B cell (primary cell): ENCODE results near the gene XRCC1. TPM values are rescaled to one million over a fixed set of nuclear protein-coding genes. Genes with fewer than 3 reads are reported as not detected.

Experiments used
- ATAC-seq: fragments of 200-7000 bp; cut with Tn5 transposase; one replicate; pipeline ENCODE4 v1.10.0; 2021; ENCODE audit warnings: low read depth, mild to moderate bottlenecking, moderate number of reproducible peaks, moderate library complexity
- CTCF ChIA-PET: fragments of 350-600 bp; sonication (Branson Sonifier 250); formaldehyde crosslinking; loops from one replicate; lab custom pipeline; 2021; ENCODE audit warnings: antibody characterized with exemption, inconsistent platforms; lab: Charles Lee
- POLR2A ChIA-PET: fragments of 350-600 bp; sonication (Branson Sonifier 250); formaldehyde crosslinking; loops from one replicate; lab custom pipeline; 2021; ENCODE audit warnings: antibody characterized with exemption; lab: Charles Lee
- DNase-seq: peaks from one replicate; pipeline ENCODE4 v3.0.0; 2013
- H2AFZ ChIP-seq: 2 replicates; pipeline ENCODE4 v1.6.1; 2012; ENCODE audit warnings: mild to moderate bottlenecking, low read depth, low read length; ENCODE audit not compliant: insufficient read depth, poor library complexity, severe bottlenecking
- H3K27ac ChIP-seq, 2 donors: 1 replicate in 1 of 2; 2 replicates in 1 of 2; pipeline ENCODE4 v1.5.1; 2012 to 2013; ENCODE audit warnings: low read length in 2 of 2, mild to moderate bottlenecking in 2 of 2, moderate library complexity in 1 of 2
- H3K27me3 ChIP-seq, 4 experiments: fragments of 200-600 bp in 1 of 4; sonication (generic) in 1 of 4; replicated peaks in 1 of 4; 1 replicate in 2 of 4; 2 replicates in 2 of 4; pipeline versions ENCODE4 v1.6.1 to v1.7.0; 2013 to 2016; ENCODE audit warnings: low read length in 3 of 4, mild to moderate bottlenecking in 2 of 4, mixed read lengths in 1 of 4, moderate library complexity in 1 of 4; ENCODE audit not compliant: insufficient read depth in 4 of 4, control insufficient read depth in 3 of 4; ENCODE audit errors: control extremely low read depth in 1 of 4
- H3K36me3 ChIP-seq, 2 experiments: replicated peaks in 1 of 2; 1 replicate in 1 of 2; 2 replicates in 1 of 2; pipeline versions ENCODE4 v1.6.1 to v1.7.1; 2013; ENCODE audit warnings: low read length in 1 of 2; ENCODE audit not compliant: insufficient read depth in 2 of 2, control insufficient read depth in 1 of 2; ENCODE audit errors: control extremely low read depth in 1 of 2, extremely low read depth in 1 of 2
- H3K4me1 ChIP-seq, 2 donors: fragments of 200-600 bp in 1 of 2; sonication (generic) in 1 of 2; 1 replicate in 1 of 2; 2 replicates in 1 of 2; pipeline versions ENCODE4 v1.5.1 to v1.6.1; 2013 to 2017; ENCODE audit warnings: low read length in 2 of 2; ENCODE audit not compliant: control insufficient read depth in 2 of 2, insufficient read depth in 2 of 2
- H3K4me2 ChIP-seq: replicated peaks from 2 replicates; pipeline ENCODE3; 2012; ENCODE audit warnings: mild to moderate bottlenecking, low read depth, low read length; ENCODE audit not compliant: poor library complexity, severe bottlenecking
- H3K4me3 ChIP-seq, 5 experiments: fragments of 200-600 bp in 1 of 5; sonication (generic) in 1 of 5; 1 replicate in 3 of 5; 2 replicates in 2 of 5; pipeline versions ENCODE4 v1.5.1 to v1.7.0; 2011 to 2016; ENCODE audit warnings: low read length in 4 of 5, mild to moderate bottlenecking in 4 of 5, low read depth in 2 of 5, control low read depth in 1 of 5, moderate library complexity in 1 of 5; ENCODE audit not compliant: insufficient read depth in 1 of 5; ENCODE audit errors: control extremely low read depth in 1 of 5, extremely low read depth in 1 of 5
- H3K79me2 ChIP-seq: fragments of 200-600 bp; sonication (generic); one replicate; pipeline ENCODE4 v1.6.0; 2016; ENCODE audit warnings: low read length; ENCODE audit not compliant: control insufficient read depth, insufficient read depth
- H3K9ac ChIP-seq: fragments of 200-600 bp; sonication (generic); 2 replicates; pipeline ENCODE4 v1.6.1; 2017; ENCODE audit warnings: mild to moderate bottlenecking, low read length, moderate library complexity
- H3K9me3 ChIP-seq, 3 donors: one replicate each; pipeline versions ENCODE4 v1.6.1 to v1.7.1; 2013; ENCODE audit warnings: low read length in 2 of 3; ENCODE audit not compliant: control insufficient read depth in 2 of 3, insufficient read depth in 1 of 3; ENCODE audit errors: control extremely low read depth in 1 of 3
- H4K20me1 ChIP-seq: 2 replicates; pipeline ENCODE4 v1.6.0; 2012; ENCODE audit warnings: mild to moderate bottlenecking, low read length; ENCODE audit not compliant: insufficient read depth, control insufficient read depth, poor library complexity, severe bottlenecking
- H3K27ac Mint-ChIP-seq: one replicate; pipeline ENCODE4 v1.8.0; 2021; ENCODE audit warnings: mixed read lengths
- H3K27me3 Mint-ChIP-seq: one replicate; pipeline ENCODE4 v1.8.0; 2021; ENCODE audit warnings: mixed read lengths
- H3K4me1 Mint-ChIP-seq: one replicate; pipeline ENCODE4 v1.8.0; 2021; ENCODE audit warnings: mixed read lengths
- H3K4me3 Mint-ChIP-seq: one replicate; pipeline ENCODE4 v1.8.0; 2021; ENCODE audit warnings: mixed read lengths
- H3K9me3 Mint-ChIP-seq: one replicate; pipeline ENCODE4 v1.8.0; 2022; ENCODE audit warnings: mixed read lengths; ENCODE audit not compliant: insufficient read depth
- EZH2 ChIP-seq: IDR thresholded peaks from 2 replicates; pipeline ENCODE4 v1.6.1; 2012; ENCODE audit warnings: borderline replicate concordance, low read depth, mild to moderate bottlenecking, moderate library complexity, low read length; ENCODE audit not compliant: insufficient read depth, poor library complexity, severe bottlenecking
- WGBS: methylation state at CpG from one replicate; pipeline ENCODE4 v1.1.5; 2013; ENCODE audit warnings: missing lambda C conversion rate; ENCODE audit not compliant: insufficient coverage; 5-methylcytosine and 5-hydroxymethylcytosine counted together
- intact Hi-C: fragments of 100-400 bp; cut with micrococcal nuclease; formaldehyde crosslinking; loops from one replicate; pipeline ENCODE4 v1.10.0; 2022
- polyA plus RNA-seq: library from polyadenylated mRNA; depleted of rRNA; stranded (reverse); fragments of >200 nt; gene quantifications from 2 replicates; pipeline ENCODE4 v1.2.3, GENCODE V29; 2012
- total RNA-seq, 2 donors: library from RNA; stranded (reverse); fragments of 120-200 nt in 1 of 2; gene quantifications; 1 replicate in 1 of 2; 2 replicates in 1 of 2; pipeline versions ENCODE4 v1.2.3 to v1.2.4, GENCODE V29; 2013 to 2022
- TF ChIP-seq, protein P1 (sequence below): fragments of 200-600 bp; IDR thresholded peaks from one replicate; pipeline ENCODE4 v1.8.0; 2022; ENCODE audit warnings: antibody characterized with exemption, mild to moderate bottlenecking

The XRCC1 gene
- total and polyA plus RNA-seq, 2 donors (not counting 1 experiment from before 2014, with no cell fraction given) = 34.6 to 38.2 TPM

DNA sequence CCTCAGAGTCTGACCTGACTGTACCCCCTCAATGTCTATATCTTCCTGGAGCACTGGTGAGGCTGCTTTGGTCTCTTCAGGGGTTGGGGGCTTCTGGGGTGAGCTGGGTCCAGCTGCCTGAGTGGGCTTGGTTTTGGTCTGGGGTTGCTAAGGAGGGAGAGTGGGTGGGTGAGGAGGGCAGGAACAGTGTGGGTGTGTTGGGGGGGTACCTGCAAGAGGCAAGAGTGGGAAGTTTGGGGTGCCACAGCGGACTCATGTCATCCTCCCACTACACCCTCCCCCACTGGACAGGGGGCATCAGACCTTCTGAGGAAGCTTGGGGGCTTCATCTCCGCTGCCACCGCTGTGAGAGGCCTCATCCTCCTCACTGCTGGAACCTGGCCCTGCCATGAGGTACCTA is 28.7 kb downstream of the XRCC1 start:
- Histone ChIP-seq H3K36me3 (peaks cover 1 to 61% of the 10 kb centered on the region in 2 experiments), H2AFZ (no peak overlapping the region), H3K9ac (no peak overlapping the region), H3K4me3 (no peak overlapping the region), H3K4me2 (no peak overlapping the region), H3K9me3 (no peaks in the 10 kb centered on the region), H3K4me1 (no peaks in the 10 kb centered on the region), H3K27ac (no peak overlapping the region), H3K79me2 (no peaks in the 10 kb centered on the region), H4K20me1 (no peaks in the 10 kb centered on the region), H3K27me3 (no peaks in the 10 kb centered on the region)
- intact Hi-C loops = no loop called here
- Mint-ChIP-seq H3K4me3 (no peak overlapping the region), H3K9me3 (no peaks in the 10 kb centered on the region), H3K4me1 (no peaks in the 10 kb centered on the region), H3K27me3 (no peaks in the 10 kb centered on the region), H3K27ac (no peak overlapping the region)
- POLR2A ChIA-PET = interaction anchor here (0.7 kb wide), 1 partner anchor 230 kb away, joined by 4 read pairs; no protein-coding TSS in a partner anchor
- ATAC-seq (no peak), DNase-seq (no peak)
- CTCF ChIA-PET = no interaction called here
- WGBS = 100% methylated on average over 3 of the region's 3 CpGs
- no peak for TF ChIP-seq EZH2
- TF ChIP-seq, protein P1, sequence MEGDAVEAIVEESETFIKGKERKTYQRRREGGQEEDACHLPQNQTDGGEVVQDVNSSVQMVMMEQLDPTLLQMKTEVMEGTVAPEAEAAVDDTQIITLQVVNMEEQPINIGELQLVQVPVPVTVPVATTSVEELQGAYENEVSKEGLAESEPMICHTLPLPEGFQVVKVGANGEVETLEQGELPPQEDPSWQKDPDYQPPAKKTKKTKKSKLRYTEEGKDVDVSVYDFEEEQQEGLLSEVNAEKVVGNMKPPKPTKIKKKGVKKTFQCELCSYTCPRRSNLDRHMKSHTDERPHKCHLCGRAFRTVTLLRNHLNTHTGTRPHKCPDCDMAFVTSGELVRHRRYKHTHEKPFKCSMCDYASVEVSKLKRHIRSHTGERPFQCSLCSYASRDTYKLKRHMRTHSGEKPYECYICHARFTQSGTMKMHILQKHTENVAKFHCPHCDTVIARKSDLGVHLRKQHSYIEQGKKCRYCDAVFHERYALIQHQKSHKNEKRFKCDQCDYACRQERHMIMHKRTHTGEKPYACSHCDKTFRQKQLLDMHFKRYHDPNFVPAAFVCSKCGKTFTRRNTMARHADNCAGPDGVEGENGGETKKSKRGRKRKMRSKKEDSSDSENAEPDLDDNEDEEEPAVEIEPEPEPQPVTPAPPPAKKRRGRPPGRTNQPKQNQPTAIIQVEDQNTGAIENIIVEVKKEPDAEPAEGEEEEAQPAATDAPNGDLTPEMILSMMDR = no peak

DNA sequence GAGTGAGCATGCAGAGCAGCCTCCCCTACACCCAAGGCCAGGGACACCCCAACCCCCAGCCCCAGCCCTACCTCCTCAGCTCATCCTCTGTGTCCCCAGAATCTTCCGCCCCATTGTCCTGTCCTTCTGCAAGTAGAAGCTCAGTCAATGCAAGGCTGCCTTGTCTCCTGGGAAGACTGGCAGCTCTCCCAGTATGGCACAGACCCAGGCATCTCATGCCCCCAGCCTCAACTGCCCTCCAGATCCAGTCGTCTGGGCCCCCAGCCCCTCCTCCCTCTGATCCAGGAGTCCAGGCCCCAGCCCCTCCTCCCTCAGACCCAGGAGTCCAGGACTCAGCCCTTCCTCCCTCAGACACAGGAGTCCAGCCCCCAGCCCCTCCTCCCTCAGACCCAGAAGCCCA is 29.3 kb downstream of the XRCC1 start:
- Mint-ChIP-seq H3K27me3 (no peaks in the 10 kb centered on the region), H3K27ac (no peak overlapping the region), H3K4me3 (no peak overlapping the region), H3K4me1 (no peaks in the 10 kb centered on the region), H3K9me3 (no peaks in the 10 kb centered on the region)
- Histone ChIP-seq H3K79me2 (no peaks in the 10 kb centered on the region), H3K4me2 (no peak overlapping the region), H3K9me3 (no peaks in the 10 kb centered on the region), H3K4me3 (no peak overlapping the region), H3K27me3 (no peaks in the 10 kb centered on the region), H3K9ac (no peak overlapping the region), H3K4me1 (no peaks in the 10 kb centered on the region), H3K36me3 (peaks cover 1 to 56% of the 10 kb centered on the region in 2 experiments), H2AFZ (no peak overlapping the region), H3K27ac (no peak overlapping the region), H4K20me1 (no peaks in the 10 kb centered on the region)
- intact Hi-C loops = no loop called here
- WGBS = 100% methylated on average over 2 of the region's 2 CpGs
- ATAC-seq = no peak
- DNase-seq = no peak
- ChIA-PET CTCF (no interaction called here), POLR2A (no interaction called here)
- TF ChIP-seq EZH2 = no peak
- TF ChIP-seq, protein P1 = no peak
